H9 (cell line): ENCODE data around the gene UBE2E1. TPM values are rescaled to one million over a fixed set of nuclear protein-coding genes. Genes with fewer than 3 reads are reported as not detected.

ENCODE experiments used
- DNase-seq: peaks from one replicate; pipeline ENCODE4 v3.0.0-alpha.2; 2017
- H2AFZ ChIP-seq: one replicate; pipeline ENCODE4 v1.6.1; 2013; ENCODE audit warnings: mild to moderate bottlenecking, low read length, control low read depth, moderate library complexity
- H2AK5ac ChIP-seq: 2 replicates; pipeline ENCODE4 v1.6.1; 2013; ENCODE audit warnings: low read length, control low read depth, mixed read lengths; ENCODE audit not compliant: insufficient read length
- H2BK120ac ChIP-seq: one replicate; pipeline ENCODE4 v1.6.1; 2013; ENCODE audit warnings: low read depth, mild to moderate bottlenecking, low read length, control low read depth, inconsistent platforms; ENCODE audit not compliant: poor library complexity, severe bottlenecking
- H2BK12ac ChIP-seq: 2 replicates; pipeline ENCODE4 v1.6.1; 2013; ENCODE audit warnings: low read length, control low read depth, mixed read lengths, low read depth; ENCODE audit not compliant: insufficient read length
- H2BK15ac ChIP-seq: 2 replicates; pipeline ENCODE4 v1.6.1; 2013; ENCODE audit warnings: low read depth, low read length, control low read depth
- H2BK20ac ChIP-seq: one replicate; pipeline ENCODE4 v1.6.1; 2013; ENCODE audit warnings: low read depth, mild to moderate bottlenecking, low read length, control low read depth, inconsistent platforms; ENCODE audit not compliant: poor library complexity, severe bottlenecking
- H2BK5ac ChIP-seq: 2 replicates; pipeline ENCODE4 v1.6.1; 2013; ENCODE audit warnings: low read length, control low read depth, mixed read lengths; ENCODE audit not compliant: insufficient read length
- H3K14ac ChIP-seq: 2 replicates; pipeline ENCODE4 v1.6.1; 2013; ENCODE audit warnings: low read length, control low read depth; ENCODE audit not compliant: insufficient read depth
- H3K18ac ChIP-seq: 2 replicates; pipeline ENCODE4 v1.6.1; 2013; ENCODE audit warnings: low read depth, mild to moderate bottlenecking, mixed read lengths, low read length, control low read depth; ENCODE audit not compliant: insufficient read length
- H3K23ac ChIP-seq: 2 replicates; pipeline ENCODE4 v1.6.1; 2013; ENCODE audit warnings: low read length, control low read depth, mixed read lengths, low read depth; ENCODE audit not compliant: insufficient read length
- H3K23me2 ChIP-seq: 2 replicates; pipeline ENCODE4 v1.6.1; 2013; ENCODE audit warnings: low read depth, mild to moderate bottlenecking, mixed read lengths, low read length, control low read depth; ENCODE audit not compliant: insufficient read length, poor library complexity, severe bottlenecking
- H3K27ac ChIP-seq: 2 replicates; pipeline ENCODE4 v1.5.1; 2013; ENCODE audit warnings: low read length, control low read depth, mixed read lengths, low read depth; ENCODE audit not compliant: insufficient read length
- H3K27me3 ChIP-seq: 2 replicates; pipeline ENCODE4 v1.6.1; 2013; ENCODE audit warnings: low read length, control low read depth, inconsistent platforms; ENCODE audit not compliant: insufficient read depth
- H3K4ac ChIP-seq: 2 replicates; pipeline ENCODE4 v1.6.1; 2013; ENCODE audit warnings: low read depth, mild to moderate bottlenecking, control low read depth, inconsistent platforms, low read length, moderate library complexity
- H3K4me1 ChIP-seq: 2 replicates; pipeline ENCODE4 v1.6.1; 2013; ENCODE audit warnings: low read length, control low read depth, inconsistent platforms; ENCODE audit not compliant: insufficient read depth
- H3K4me2 ChIP-seq: 2 replicates; pipeline ENCODE4 v1.6.1; 2013; ENCODE audit warnings: low read length, control low read depth, mixed read lengths; ENCODE audit not compliant: insufficient read length, insufficient read depth
- H3K56ac ChIP-seq: 2 replicates; pipeline ENCODE4 v1.6.1; 2013; ENCODE audit warnings: low read depth, mild to moderate bottlenecking, mixed read lengths, low read length, control low read depth; ENCODE audit not compliant: insufficient read length
- H3K79me1 ChIP-seq: 2 replicates; pipeline ENCODE4 v1.6.1; 2013; ENCODE audit warnings: low read depth, mild to moderate bottlenecking, moderate library complexity, low read length, control low read depth, inconsistent platforms; ENCODE audit not compliant: insufficient read depth, poor library complexity, severe bottlenecking
- H3K79me2 ChIP-seq: 2 replicates; pipeline ENCODE4 v1.6.1; 2013; ENCODE audit warnings: low read length, control low read depth, inconsistent platforms; ENCODE audit not compliant: insufficient read depth
- H3K9ac ChIP-seq: 2 replicates; pipeline ENCODE4 v1.6.1; 2013; ENCODE audit warnings: low read length, control low read depth, mixed read lengths; ENCODE audit not compliant: insufficient read length; ENCODE audit errors: extremely low read depth
- H3K9me3 ChIP-seq: one replicate; pipeline ENCODE4 v1.6.1; 2013; ENCODE audit warnings: low read depth, low read length, inconsistent platforms; ENCODE audit not compliant: control insufficient read depth
- H3T11ph ChIP-seq: one replicate; pipeline ENCODE4 v1.6.1; 2013; ENCODE audit warnings: mild to moderate bottlenecking, low read length, control low read depth, inconsistent platforms
- H4K20me1 ChIP-seq: one replicate; pipeline ENCODE4 v1.6.1; 2013; ENCODE audit not compliant: control insufficient read depth, insufficient read length, insufficient read depth
- H4K5ac ChIP-seq: 2 replicates; pipeline ENCODE4 v1.6.1; 2013; ENCODE audit warnings: low read depth, mild to moderate bottlenecking, mixed read lengths, low read length, control low read depth; ENCODE audit not compliant: insufficient read length
- H4K8ac ChIP-seq: replicated peaks from 2 replicates; pipeline ENCODE4 v1.6.1; 2013; ENCODE audit warnings: low read length, control low read depth, mixed read lengths, low read depth; ENCODE audit not compliant: insufficient read length
- H4K91ac ChIP-seq: 2 replicates; pipeline ENCODE4 v1.6.1; 2013; ENCODE audit warnings: low read depth, mild to moderate bottlenecking, moderate library complexity, mixed read lengths, low read length, control low read depth; ENCODE audit not compliant: insufficient read length
- H3K27ac Mint-ChIP-seq, 3 experiments: 2 replicates in 2 of 3; 3 replicates in 1 of 3; pipeline ENCODE4 v1.8.0; 2020 to 2021; ENCODE audit warnings: mixed read lengths in 3 of 3, mild to moderate bottlenecking in 1 of 3, moderate library complexity in 1 of 3
- H3K27me3 Mint-ChIP-seq: 2 replicates; pipeline ENCODE4 v1.8.0; 2021; ENCODE audit warnings: low read depth, mild to moderate bottlenecking, moderate library complexity, mixed read lengths
- H3K36me3 Mint-ChIP-seq, 3 experiments: 2 replicates in 2 of 3; 3 replicates in 1 of 3; pipeline ENCODE4 v1.8.0; 2020 to 2021; ENCODE audit warnings: low read depth in 3 of 3, mixed read lengths in 3 of 3; ENCODE audit not compliant: insufficient read depth in 1 of 3
- H3K4me1 Mint-ChIP-seq, 2 experiments: 2 replicates each; pipeline ENCODE4 v1.8.0; 2020; ENCODE audit warnings: mixed read lengths in 2 of 2
- H3K4me3 Mint-ChIP-seq, 2 experiments: 2 replicates in 1 of 2; 3 replicates in 1 of 2; pipeline ENCODE4 v1.8.0; 2020 to 2021; ENCODE audit warnings: mild to moderate bottlenecking in 2 of 2, mixed read lengths in 2 of 2, moderate library complexity in 1 of 2
- H3K9me3 Mint-ChIP-seq, 2 experiments: 2 replicates in 1 of 2; 3 replicates in 1 of 2; pipeline ENCODE4 v1.8.0; 2020; ENCODE audit warnings: mild to moderate bottlenecking in 2 of 2, mixed read lengths in 2 of 2, moderate library complexity in 1 of 2
- WGBS: extraction: QIAGEN DNeasy Blood & Tissue Kit; methylation state at CpG from one replicate; pipeline ENCODE4 v1.1.7; 2013; ENCODE audit warnings: missing lambda C conversion rate, low lambda C conversion rate, mixed read lengths; ENCODE audit not compliant: insufficient read length; ENCODE audit errors: extremely low coverage; 5-methylcytosine and 5-hydroxymethylcytosine counted together
- total RNA-seq: library from RNA; stranded (reverse); gene quantifications from 2 replicates; pipeline ENCODE4 v1.2.1, GENCODE V29; 2021
- TF ChIP-seq, protein P1 (sequence below): fragments of 200-600 bp; sonication (generic); conservative IDR thresholded peaks from 3 replicates; pipeline ENCODE4 v1.8.0; 2021; ENCODE audit warnings: antibody characterized with exemption, mild to moderate bottlenecking

UBE2E1 gene
- total RNA-seq, 1 experiment from 2014 or later: 142 TPM

DNA sequence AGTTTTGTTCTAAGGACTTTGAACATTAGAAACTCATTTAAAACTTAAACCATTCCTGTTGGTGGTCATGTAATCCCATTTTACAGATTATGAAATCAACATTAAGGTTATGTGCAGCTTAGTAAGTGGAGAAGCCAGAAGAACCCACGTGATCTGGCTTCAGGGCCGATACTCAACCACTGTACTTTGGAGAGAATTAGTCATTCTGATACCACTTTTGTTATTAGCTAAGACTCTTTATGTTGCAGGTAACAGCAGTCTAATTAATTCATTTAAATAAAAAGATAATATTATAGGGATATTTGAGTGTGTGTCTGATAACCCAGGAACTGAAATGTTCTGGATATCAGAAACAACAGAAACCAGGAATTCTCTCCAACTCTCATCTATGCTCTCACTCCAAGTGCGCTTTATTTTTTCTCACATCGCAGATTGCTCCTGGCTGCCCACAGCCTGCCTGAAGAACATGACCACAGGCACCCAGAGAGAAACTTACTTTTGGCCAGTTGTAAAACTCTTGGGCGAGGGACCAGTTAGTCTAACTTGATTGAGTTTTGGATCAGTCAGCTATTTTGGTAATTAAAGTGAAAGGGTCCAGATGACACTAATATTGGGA, 25.2 kb downstream of the UBE2E1 start:
- Histone ChIP-seq H3K4me1 (peaks cover 3% of the 10 kb centered on the region; the same call in 1 of the 2 replicates), H3K18ac (no peak overlapping the region), H3K9me3 (no peaks in the 10 kb centered on the region), H2BK120ac (no peak overlapping the region), H3K9ac (no peak overlapping the region), H2AFZ (no peak overlapping the region), H4K8ac (no peak overlapping the region), H2BK15ac (no peak overlapping the region), H2BK12ac (no peak overlapping the region), H4K5ac (no peak overlapping the region), H3K4ac (no peak overlapping the region), H3K27ac (no peak overlapping the region), H3K23me2 (no peaks in the 10 kb centered on the region), H3K79me1 (peaks cover 8% of the 10 kb centered on the region), H3K79me2 (peaks cover 3% of the 10 kb centered on the region; the same call in 1 of the 2 replicates), H3K23ac (no peak overlapping the region), H3K56ac (no peak overlapping the region), H3T11ph (no peak overlapping the region), H2AK5ac (no peak overlapping the region), H3K27me3 (no peaks in the 10 kb centered on the region), H2BK20ac (no peak overlapping the region), H4K20me1 (no peaks in the 10 kb centered on the region), H4K91ac (no peak overlapping the region), H3K14ac (no peak overlapping the region), H3K4me2 (no peak overlapping the region), H2BK5ac (no peak overlapping the region)
- Mint-ChIP-seq H3K27me3 (no peaks in the 10 kb centered on the region), H3K27ac (peak overlapping the region; percentile 36 to 83 (median 42); a peak in 4 of 7 replicates), H3K4me3 (no peak overlapping the region), H3K36me3 (peaks cover 2 to 7% (median 4%) of the 10 kb centered on the region in 3 experiments; a peak in 4 of 7 replicates), H3K9me3 (no peaks in the 10 kb centered on the region), H3K4me1 (peaks cover 40 to 46% of the 10 kb centered on the region in 2 experiments)
- TF ChIP-seq, protein P1, sequence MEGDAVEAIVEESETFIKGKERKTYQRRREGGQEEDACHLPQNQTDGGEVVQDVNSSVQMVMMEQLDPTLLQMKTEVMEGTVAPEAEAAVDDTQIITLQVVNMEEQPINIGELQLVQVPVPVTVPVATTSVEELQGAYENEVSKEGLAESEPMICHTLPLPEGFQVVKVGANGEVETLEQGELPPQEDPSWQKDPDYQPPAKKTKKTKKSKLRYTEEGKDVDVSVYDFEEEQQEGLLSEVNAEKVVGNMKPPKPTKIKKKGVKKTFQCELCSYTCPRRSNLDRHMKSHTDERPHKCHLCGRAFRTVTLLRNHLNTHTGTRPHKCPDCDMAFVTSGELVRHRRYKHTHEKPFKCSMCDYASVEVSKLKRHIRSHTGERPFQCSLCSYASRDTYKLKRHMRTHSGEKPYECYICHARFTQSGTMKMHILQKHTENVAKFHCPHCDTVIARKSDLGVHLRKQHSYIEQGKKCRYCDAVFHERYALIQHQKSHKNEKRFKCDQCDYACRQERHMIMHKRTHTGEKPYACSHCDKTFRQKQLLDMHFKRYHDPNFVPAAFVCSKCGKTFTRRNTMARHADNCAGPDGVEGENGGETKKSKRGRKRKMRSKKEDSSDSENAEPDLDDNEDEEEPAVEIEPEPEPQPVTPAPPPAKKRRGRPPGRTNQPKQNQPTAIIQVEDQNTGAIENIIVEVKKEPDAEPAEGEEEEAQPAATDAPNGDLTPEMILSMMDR: no peak
- no peak for DNase-seq
- no CpG with 5 or more reads among the region's 5 CpGs for WGBS
